HepG2 (cell line): Measurements from ENCODE around the gene NPW. TPM values are rescaled to one million over a fixed set of nuclear protein-coding genes. Genes with fewer than 3 reads are reported as not detected.

Experiments used
- ATAC-seq: fragments of 200-7000 bp; cut with Tn5 transposase; 3 replicates; pipeline ENCODE4 v1.9.1; 2020; ENCODE audit warnings: mild to moderate bottlenecking, moderate library complexity
- BruUV-seq: library from RNA; stranded (reverse); fragments of 400-500 nt; replicated peaks from 2 replicates; lab custom pipeline; 2021; lab: Mats Ljungman, UMichigan
- CTCF ChIA-PET: fragments of 300-600 bp; formaldehyde crosslinking; extraction: SDS; loops from one replicate; lab custom pipeline; 2021; ENCODE audit warnings: low total read pairs, inconsistent platforms, low intra/inter-chr PET ratio; lab: Yijun Ruan, JAX
- POLR2A ChIA-PET: fragments of 350-600 bp; sonication (Branson Sonifier 250); formaldehyde crosslinking; loops from one replicate; lab custom pipeline; 2020; ENCODE audit warnings: antibody characterized with exemption, inconsistent platforms; lab: Yijun Ruan, JAX
- DNase-seq: peaks from one replicate; pipeline ENCODE4 v3.0.0-alpha.2; 2015; ENCODE audit warnings: low spot score
- FAIRE-seq: peaks from 3 replicates; lab custom pipeline; 2011; peaks lifted over from hg19 to GRCh38; lab: Jason Lieb, UNC
- H2AFZ ChIP-seq: one replicate; pipeline ENCODE4 v1.6.1; 2011; ENCODE audit warnings: low read length, inconsistent platforms
- H3K27ac ChIP-seq: fragments of 300-600 bp; 3 replicates; pipeline ENCODE4 v1.8.0; 2011; ENCODE audit warnings: mixed run types, mild to moderate bottlenecking, mixed read lengths, low read length, inconsistent platforms; ENCODE audit not compliant: insufficient read depth; ENCODE audit errors: extremely low read length
- H3K27me3 ChIP-seq, 2 experiments: fragments of 200-600 bp in 1 of 2; 2 replicates in 1 of 2; 3 replicates in 1 of 2; pipeline versions ENCODE4 v1.6.0 to v1.8.0; 2011; ENCODE audit warnings: low read length in 2 of 2, mild to moderate bottlenecking in 2 of 2, moderate library complexity in 2 of 2, inconsistent platforms in 1 of 2; ENCODE audit not compliant: insufficient read depth in 2 of 2, control insufficient read depth in 1 of 2
- H3K36me3 ChIP-seq, 2 experiments: fragments of 200-600 bp in 1 of 2; replicated peaks in 1 of 2; 2 replicates in 1 of 2; 3 replicates in 1 of 2; pipeline versions ENCODE4 v1.5.1 to v1.8.0; 2011; ENCODE audit warnings: low read length in 2 of 2, inconsistent platforms in 1 of 2; ENCODE audit not compliant: insufficient read depth in 2 of 2, control insufficient read depth in 1 of 2
- H3K4me1 ChIP-seq: 2 replicates; pipeline ENCODE4 v1.5.1; 2012; ENCODE audit warnings: low read length, inconsistent platforms; ENCODE audit not compliant: insufficient read depth
- H3K4me2 ChIP-seq: 2 replicates; pipeline ENCODE4 v1.6.0; 2011; ENCODE audit warnings: low read depth, low read length, inconsistent platforms
- H3K4me3 ChIP-seq, 3 experiments: fragments of 200-600 bp in 1 of 3; sonication (generic), shearing (Covaris generic) in 1 of 3; replicated peaks in 1 of 3; 2 replicates each; pipeline ENCODE4 v1.5.1; 2011 to 2016; ENCODE audit warnings: low read length in 3 of 3, inconsistent platforms in 2 of 3, low read depth in 2 of 3, mild to moderate bottlenecking in 2 of 3, control low read depth in 1 of 3, mixed read lengths in 1 of 3; ENCODE audit not compliant: insufficient read depth in 1 of 3
- H3K79me2 ChIP-seq: one replicate; pipeline ENCODE4 v1.6.1; 2011; ENCODE audit warnings: low read length, inconsistent platforms; ENCODE audit not compliant: insufficient read depth
- H3K9ac ChIP-seq: 2 replicates; pipeline ENCODE4 v1.6.0; 2011; ENCODE audit warnings: mild to moderate bottlenecking, low read depth, low read length, inconsistent platforms; ENCODE audit not compliant: insufficient read depth
- H3K9me3 ChIP-seq: 2 replicates; pipeline ENCODE4 v1.5.1; 2012; ENCODE audit warnings: mild to moderate bottlenecking, low read length
- H4K20me1 ChIP-seq: 2 replicates; pipeline ENCODE4 v1.6.0; 2011; ENCODE audit warnings: inconsistent platforms, mild to moderate bottlenecking, low read length, moderate library complexity; ENCODE audit not compliant: insufficient read depth
- AGO2 ChIP-seq: fragments of 200-400 bp; formaldehyde crosslinking; optimal IDR thresholded peaks from 2 replicates; pipeline ENCODE3; 2017; ENCODE audit warnings: mild to moderate bottlenecking, low read depth, low read length, moderate library complexity
- HNRNPL ChIP-seq: fragments of 200-400 bp; formaldehyde crosslinking; IDR thresholded peaks from 2 replicates; pipeline ENCODE4 v1.6.1; 2017; ENCODE audit warnings: mild to moderate bottlenecking, low read depth, low read length
- RBM39 ChIP-seq: fragments of 200-400 bp; formaldehyde crosslinking; IDR thresholded peaks from one replicate; pipeline ENCODE4 v1.6.1; 2018; ENCODE audit warnings: antibody characterized with exemption, mild to moderate bottlenecking, low read depth, low read length; ENCODE audit not compliant: poor library complexity, severe bottlenecking
- YEATS2 ChIP-seq: sonication (generic); formaldehyde crosslinking; IDR thresholded peaks from 2 replicates; pipeline ENCODE4 v1.4.0; 2020; ENCODE audit warnings: missing genetic modification reagents, borderline replicate concordance
- ZNF263 ChIP-seq: sonication (generic); formaldehyde crosslinking; IDR thresholded peaks from 2 replicates; pipeline ENCODE4 v1.4.0; 2020; ENCODE audit warnings: missing genetic modification reagents
- WGBS: methylation state at CpG from one replicate; pipeline ENCODE4 v1.1.6; 2017; ENCODE audit warnings: low lambda C conversion rate; 5-methylcytosine and 5-hydroxymethylcytosine counted together
- in situ Hi-C: cut with HindIII; loops from 2 replicates; pipeline ENCODE4 v1.10.0; 2017; ENCODE audit warnings: low pct_unique_long_range_greater_than_20kb; ENCODE audit not compliant: extremely low pct_ligation_motif_present
- intact Hi-C: fragments of 100-400 bp; cut with micrococcal nuclease; formaldehyde crosslinking; loops from one replicate; pipeline ENCODE4 v1.10.0; 2022; ENCODE audit not compliant: unreplicated experiment
- polyA plus RNA-seq, 8 experiments: library from polyadenylated mRNA; depleted of rRNA in 3 of 8; stranded (reverse) in 7 of 8; unstranded in 1 of 8; fragments of >200 nt; fragmentation: Illumina TruSeq in 4 of 8; extraction: Trizol in 4 of 8; gene quantifications; 2 replicates each; pipeline versions ENCODE4 v1.2.1 to v1.2.3, GENCODE V29; 2011 to 2016; ENCODE audit warnings: low read depth in 4 of 8, missing spikeins in 1 of 8, mixed read lengths in 1 of 8; ENCODE audit not compliant: insufficient read depth in 1 of 8
- total RNA-seq, 5 experiments: library from RNA; depleted of rRNA; stranded (reverse); fragments of >200 nt; fragmentation: Illumina TruSeq; extraction: Trizol; gene quantifications; 2 replicates each; pipeline ENCODE4 v1.2.3, GENCODE V29; 2016; ENCODE audit warnings: low read depth in 1 of 5
- TF ChIP-seq, protein P1 (sequence below): sonication (generic); formaldehyde crosslinking; IDR thresholded peaks from 2 replicates; pipeline ENCODE4 v1.4.0; 2020; ENCODE audit warnings: missing genetic modification reagents

The NPW gene
- total and polyA plus RNA-seq, 2 of the 13 experiments (the other 11 are each of a cell fraction or from before 2014, with no cell fraction given), result 0.24 to 0.97 TPM

DNA sequence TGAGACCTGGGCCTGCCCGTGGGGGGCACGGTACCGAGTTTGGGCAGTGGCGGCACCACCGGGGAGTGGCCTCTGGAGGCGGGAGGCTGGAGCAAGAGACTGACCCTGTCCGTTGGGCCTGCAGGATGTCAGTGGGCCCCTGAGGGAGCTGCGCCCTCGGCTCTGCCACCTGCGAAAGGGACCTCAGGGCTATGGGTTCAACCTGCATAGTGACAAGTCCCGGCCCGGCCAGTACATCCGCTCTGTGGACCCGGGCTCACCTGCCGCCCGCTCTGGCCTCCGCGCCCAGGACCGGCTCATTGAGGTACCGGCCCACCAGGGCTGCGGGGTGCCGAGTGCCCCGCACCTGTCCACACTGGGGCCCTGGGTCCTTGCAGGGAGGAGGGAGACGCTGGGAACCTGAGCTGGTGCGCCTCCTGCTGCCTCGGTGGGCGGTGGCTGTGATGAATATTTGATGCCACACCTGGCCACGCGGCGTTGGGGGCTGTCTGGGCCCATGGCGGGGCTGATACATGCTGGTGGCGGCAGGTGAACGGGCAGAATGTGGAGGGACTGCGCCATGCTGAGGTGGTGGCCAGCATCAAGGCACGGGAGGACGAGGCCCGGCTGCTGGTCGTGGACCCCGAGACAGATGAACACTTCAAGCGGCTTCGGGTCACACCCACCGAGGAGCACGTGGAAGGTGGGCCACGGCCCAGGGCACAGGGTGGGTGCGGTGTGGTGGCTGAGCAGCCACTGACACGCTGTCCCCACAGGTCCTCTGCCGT lies 16.8 kb downstream of the NPW start (continued):
- TF ChIP-seq RBM39 (no peak), ZNF263 (CRISPR knock-in tag) (peak; percentile 42; the same call in 1 of the 2 replicates)
- TF ChIP-seq, protein P1, sequence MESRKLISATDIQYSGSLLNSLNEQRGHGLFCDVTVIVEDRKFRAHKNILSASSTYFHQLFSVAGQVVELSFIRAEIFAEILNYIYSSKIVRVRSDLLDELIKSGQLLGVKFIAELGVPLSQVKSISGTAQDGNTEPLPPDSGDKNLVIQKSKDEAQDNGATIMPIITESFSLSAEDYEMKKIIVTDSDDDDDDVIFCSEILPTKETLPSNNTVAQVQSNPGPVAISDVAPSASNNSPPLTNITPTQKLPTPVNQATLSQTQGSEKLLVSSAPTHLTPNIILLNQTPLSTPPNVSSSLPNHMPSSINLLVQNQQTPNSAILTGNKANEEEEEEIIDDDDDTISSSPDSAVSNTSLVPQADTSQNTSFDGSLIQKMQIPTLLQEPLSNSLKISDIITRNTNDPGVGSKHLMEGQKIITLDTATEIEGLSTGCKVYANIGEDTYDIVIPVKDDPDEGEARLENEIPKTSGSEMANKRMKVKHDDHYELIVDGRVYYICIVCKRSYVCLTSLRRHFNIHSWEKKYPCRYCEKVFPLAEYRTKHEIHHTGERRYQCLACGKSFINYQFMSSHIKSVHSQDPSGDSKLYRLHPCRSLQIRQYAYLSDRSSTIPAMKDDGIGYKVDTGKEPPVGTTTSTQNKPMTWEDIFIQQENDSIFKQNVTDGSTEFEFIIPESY (CRISPR knock-in tag), result peak; percentile 76

DNA sequence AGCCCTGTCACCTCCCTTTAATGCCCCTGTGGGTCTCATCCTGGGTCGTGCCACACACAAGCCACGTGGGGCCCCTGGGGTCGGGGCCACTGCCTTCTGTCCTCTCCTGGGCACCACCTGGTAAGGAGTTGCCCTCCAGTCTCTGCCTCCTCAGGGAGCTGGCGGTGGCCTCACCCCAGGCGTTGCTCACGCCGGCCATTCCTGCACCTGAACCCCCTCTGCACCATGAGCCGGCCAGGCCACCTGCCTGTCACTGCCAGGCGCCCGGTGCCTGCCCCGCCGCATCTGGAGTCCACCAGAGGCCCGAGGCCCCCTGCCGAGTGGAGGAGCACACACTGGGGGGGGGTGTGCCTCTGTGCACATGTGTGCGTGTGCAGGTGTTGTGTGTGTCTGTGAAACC lies 17.5 kb downstream of the NPW start:
- H3K4me1 ChIP-seq, result peaks cover 99% of the 10 kb centered on the region
- intact Hi-C loops, result no loop called here
- in situ Hi-C loops, result no loop called here
- FAIRE-seq (no peak), DNase-seq (no peak), ATAC-seq (no peak)
- TF ChIP-seq YEATS2 (CRISPR knock-in tag), result no peak
- TF ChIP-seq AGO2, result peak; percentile 6
- TF ChIP-seq HNRNPL, result 0 out of 2 replicates have a peak, but pooled peaks have one; percentile 46
- no peak overlapping the region for H3K4me2 ChIP-seq
- no peaks in the 10 kb centered on the region for H4K20me1 ChIP-seq
- CTCF ChIA-PET, result no interaction called here
- H3K4me3 ChIP-seq, result no peak overlapping the region
- no TSS peak for BruUV-seq
- POLR2A ChIA-PET, result interaction anchor here (4.2 to 4.8 kb wide), 2 partner anchors 10 to 12 kb away, joined by 62 to 67 read pairs; partner anchors contain the start of genes NHERF2, NTHL1 and TSC2
- H3K79me2 ChIP-seq, result no peaks in the 10 kb centered on the region
- no peaks in the 10 kb centered on the region for H3K27me3 ChIP-seq
- no peak overlapping the region for H2AFZ ChIP-seq
- H3K9ac ChIP-seq, result 0 out of 2 replicates have a peak overlapping the region, but pooled peaks have one; percentile 5
- WGBS, result 97% methylated on average over 11 of the region's 15 CpGs
- no peaks in the 10 kb centered on the region for H3K9me3 ChIP-seq
- peak overlapping the region; percentile 90 for H3K27ac ChIP-seq
- H3K36me3 ChIP-seq, result peaks cover 3 to 6% of the 10 kb centered on the region in 2 experiments; a peak in 3 of 5 replicates
